Lower leg skin (tissue), 3 donors: ENCODE data around the gene ST6GALNAC2.

Source experiments
- POLR2A ChIP-seq, 2 donors: fragments of 450-650 bp; IDR thresholded peaks; one replicate each; pipeline ENCODE4 v1.6.1; 2016 to 2017; ENCODE audit warnings: antibody characterized with exemption in 2 of 2, mild to moderate bottlenecking in 1 of 2, moderate library complexity in 1 of 2
- TF ChIP-seq, protein P1 (sequence below), 3 donors: fragments of 450-650 bp; IDR thresholded peaks; one replicate each; pipeline ENCODE4 v1.5.1; 2016; ENCODE audit warnings: antibody characterized with exemption in 3 of 3, mild to moderate bottlenecking in 3 of 3, moderate library complexity in 2 of 3

GRCh38 chr17:76556765-76557367 is 28.8 kb downstream of the ST6GALNAC2 start:
- TF ChIP-seq POLR2A (IDR thresholded peaks at IDR 0.05): no peak
- TF ChIP-seq, protein P1, sequence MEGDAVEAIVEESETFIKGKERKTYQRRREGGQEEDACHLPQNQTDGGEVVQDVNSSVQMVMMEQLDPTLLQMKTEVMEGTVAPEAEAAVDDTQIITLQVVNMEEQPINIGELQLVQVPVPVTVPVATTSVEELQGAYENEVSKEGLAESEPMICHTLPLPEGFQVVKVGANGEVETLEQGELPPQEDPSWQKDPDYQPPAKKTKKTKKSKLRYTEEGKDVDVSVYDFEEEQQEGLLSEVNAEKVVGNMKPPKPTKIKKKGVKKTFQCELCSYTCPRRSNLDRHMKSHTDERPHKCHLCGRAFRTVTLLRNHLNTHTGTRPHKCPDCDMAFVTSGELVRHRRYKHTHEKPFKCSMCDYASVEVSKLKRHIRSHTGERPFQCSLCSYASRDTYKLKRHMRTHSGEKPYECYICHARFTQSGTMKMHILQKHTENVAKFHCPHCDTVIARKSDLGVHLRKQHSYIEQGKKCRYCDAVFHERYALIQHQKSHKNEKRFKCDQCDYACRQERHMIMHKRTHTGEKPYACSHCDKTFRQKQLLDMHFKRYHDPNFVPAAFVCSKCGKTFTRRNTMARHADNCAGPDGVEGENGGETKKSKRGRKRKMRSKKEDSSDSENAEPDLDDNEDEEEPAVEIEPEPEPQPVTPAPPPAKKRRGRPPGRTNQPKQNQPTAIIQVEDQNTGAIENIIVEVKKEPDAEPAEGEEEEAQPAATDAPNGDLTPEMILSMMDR (IDR thresholded peaks at IDR 0.05): no peak
